Measurements from ENCODE around the gene LSS. TPM values are rescaled to one million over a fixed set of nuclear protein-coding genes. Genes with fewer than 3 reads are reported as not detected.

Gene LSS
- total RNA-seq, 1 experiment from 2014 or later = 130 TPM

DNA sequence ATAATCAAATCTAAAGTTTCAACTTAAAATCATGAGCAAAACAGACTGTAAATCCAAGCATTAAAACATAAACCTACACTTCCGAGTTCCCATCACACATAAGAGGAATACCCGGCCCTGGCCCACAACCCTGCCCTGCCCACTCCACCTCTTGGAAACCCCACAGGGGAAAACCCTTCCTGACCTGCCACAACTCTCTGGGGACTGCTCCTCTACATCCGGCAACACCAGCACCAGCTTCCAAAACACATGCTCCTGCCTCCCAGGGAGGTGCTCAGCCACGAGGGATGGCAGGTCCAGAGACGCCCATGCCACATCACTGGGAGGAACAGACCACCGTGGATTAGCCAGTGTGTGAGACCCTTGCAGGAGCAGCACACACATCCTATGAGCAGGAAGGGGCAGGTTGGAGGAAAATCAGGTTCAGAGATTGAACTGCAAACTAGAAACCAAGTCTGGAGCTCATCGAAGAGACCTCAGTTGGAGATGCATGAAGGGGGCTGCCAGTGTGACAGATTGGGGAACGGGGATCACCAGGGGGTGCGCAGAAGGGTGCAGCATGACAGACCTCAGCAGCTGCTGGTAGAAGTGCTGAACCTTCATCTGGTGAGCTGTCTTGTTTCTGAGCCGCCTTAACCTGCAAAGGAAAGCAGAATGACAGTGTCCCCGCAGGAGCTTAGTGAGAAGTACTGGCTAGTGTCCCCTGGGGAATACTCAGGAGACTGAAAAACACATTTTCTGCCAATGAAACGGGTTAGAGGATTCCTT lies 25.8 kb upstream of the LSS start:
- POLR2A ChIA-PET (ENCODE audit: low non-redundant PET) = no interaction called here
- H3K27ac ChIP-seq (ENCODE audit: low read depth, low read length, poor library complexity, severe bottlenecking) = peak overlapping the region; percentile 53
- BruUV-seq (replicated peaks) = no TSS peak
- TF ChIP-seq, protein P1, sequence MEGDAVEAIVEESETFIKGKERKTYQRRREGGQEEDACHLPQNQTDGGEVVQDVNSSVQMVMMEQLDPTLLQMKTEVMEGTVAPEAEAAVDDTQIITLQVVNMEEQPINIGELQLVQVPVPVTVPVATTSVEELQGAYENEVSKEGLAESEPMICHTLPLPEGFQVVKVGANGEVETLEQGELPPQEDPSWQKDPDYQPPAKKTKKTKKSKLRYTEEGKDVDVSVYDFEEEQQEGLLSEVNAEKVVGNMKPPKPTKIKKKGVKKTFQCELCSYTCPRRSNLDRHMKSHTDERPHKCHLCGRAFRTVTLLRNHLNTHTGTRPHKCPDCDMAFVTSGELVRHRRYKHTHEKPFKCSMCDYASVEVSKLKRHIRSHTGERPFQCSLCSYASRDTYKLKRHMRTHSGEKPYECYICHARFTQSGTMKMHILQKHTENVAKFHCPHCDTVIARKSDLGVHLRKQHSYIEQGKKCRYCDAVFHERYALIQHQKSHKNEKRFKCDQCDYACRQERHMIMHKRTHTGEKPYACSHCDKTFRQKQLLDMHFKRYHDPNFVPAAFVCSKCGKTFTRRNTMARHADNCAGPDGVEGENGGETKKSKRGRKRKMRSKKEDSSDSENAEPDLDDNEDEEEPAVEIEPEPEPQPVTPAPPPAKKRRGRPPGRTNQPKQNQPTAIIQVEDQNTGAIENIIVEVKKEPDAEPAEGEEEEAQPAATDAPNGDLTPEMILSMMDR (conservative IDR thresholded peaks at IDR 0.05; ENCODE audit: low read depth, low read length) = no peak
- no peak for TF ChIP-seq EZH2 (IDR thresholded peaks at IDR 0.05; ENCODE audit: borderline replicate concordance, low read depth, low read length, poor library complexity, severe bottlenecking)
- no peak overlapping the region for H3K4me3 ChIP-seq (ENCODE audit: low read depth, low read length, poor library complexity, severe bottlenecking)
- H3K36me3 ChIP-seq (ENCODE audit: insufficient read depth, low read length, poor library complexity, severe bottlenecking) = peaks cover 92% of the 10 kb centered on the region
- H3K27me3 ChIP-seq (replicated peaks; ENCODE audit: insufficient read depth, low read depth, low read length, poor library complexity) = no peaks in the 10 kb centered on the region
- intact Hi-C loops (cut with micrococcal nuclease; ENCODE audit: unreplicated experiment) = no loop called here
- peak; percentile 17 for DNase-seq (ENCODE audit: low spot score)
- no peaks in the 10 kb centered on the region for H3K4me1 ChIP-seq (ENCODE audit: insufficient read depth, low read length, poor library complexity, severe bottlenecking)
- H3K9me3 ChIP-seq (ENCODE audit: low read depth, low read length, poor library complexity, severe bottlenecking) = no peaks in the 10 kb centered on the region
- CTCF ChIA-PET = no interaction called here

DNA sequence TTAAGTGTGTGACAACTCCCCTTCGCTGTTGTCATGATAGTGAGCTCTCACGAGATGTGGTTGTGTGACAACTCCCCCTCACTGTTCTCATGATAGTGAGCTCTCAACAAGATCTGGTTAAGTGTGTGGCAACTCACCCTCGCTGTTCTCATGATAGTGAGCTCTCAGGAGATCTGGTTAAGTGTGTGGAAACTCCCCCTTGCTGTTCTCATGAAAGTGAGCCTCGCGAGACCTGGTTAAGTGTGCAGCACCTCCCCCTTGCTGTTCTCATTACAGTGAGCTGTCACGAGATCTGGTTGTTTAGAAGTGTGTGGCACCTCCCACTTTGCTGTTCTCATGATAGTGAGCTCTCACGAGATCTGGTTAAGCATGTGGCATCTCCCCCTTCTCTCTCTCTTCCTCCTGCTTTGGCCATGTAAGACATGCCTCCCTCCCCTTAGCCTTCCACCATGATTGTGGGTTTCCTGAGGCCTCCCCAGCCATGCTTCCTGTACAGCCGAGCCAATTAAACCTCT lies 25.1 kb upstream of the LSS start:
- Histone ChIP-seq H3K27ac (ENCODE audit: low read depth, low read length, poor library complexity, severe bottlenecking) (peak overlapping the region; percentile 53), H3K36me3 (ENCODE audit: insufficient read depth, low read length, poor library complexity, severe bottlenecking) (peaks cover 94% of the 10 kb centered on the region), H3K4me3 (ENCODE audit: low read depth, low read length, poor library complexity, severe bottlenecking) (no peak overlapping the region), H3K4me1 (ENCODE audit: insufficient read depth, low read length, poor library complexity, severe bottlenecking) (no peaks in the 10 kb centered on the region), H3K9me3 (ENCODE audit: low read depth, low read length, poor library complexity, severe bottlenecking) (no peaks in the 10 kb centered on the region), H3K27me3 (replicated peaks; ENCODE audit: insufficient read depth, low read depth, low read length, poor library complexity) (no peaks in the 10 kb centered on the region)
- intact Hi-C loops (cut with micrococcal nuclease; ENCODE audit: unreplicated experiment) = no loop called here
- TF ChIP-seq, protein P1 (conservative IDR thresholded peaks at IDR 0.05; ENCODE audit: low read depth, low read length) = no peak
- no peak for TF ChIP-seq EZH2 (IDR thresholded peaks at IDR 0.05; ENCODE audit: borderline replicate concordance, low read depth, low read length, poor library complexity, severe bottlenecking)
- CTCF ChIA-PET = no interaction called here
- POLR2A ChIA-PET (ENCODE audit: low non-redundant PET) = no interaction called here
- DNase-seq (ENCODE audit: low spot score) = peak; percentile 52
- no TSS peak for BruUV-seq (replicated peaks)

DNA sequence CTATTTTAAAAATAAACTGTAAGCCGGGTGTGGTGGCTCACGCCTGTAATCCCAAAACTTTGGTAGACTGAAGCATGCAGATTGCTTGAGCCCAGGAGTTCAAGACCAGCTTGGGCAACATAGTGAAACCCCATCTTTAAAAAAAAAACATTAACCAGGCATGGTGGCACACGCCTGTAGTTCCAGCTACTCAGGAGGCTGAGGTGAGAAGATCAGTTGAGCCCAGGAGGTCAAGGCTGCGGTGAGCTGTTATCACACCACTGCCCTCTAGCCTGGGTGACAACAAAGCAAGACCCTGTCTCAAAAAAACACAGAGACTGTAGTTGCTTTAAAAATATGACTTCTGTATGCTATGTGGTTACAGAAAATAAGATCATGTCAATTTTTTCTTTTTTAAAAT lies 24.3 kb upstream of the LSS start:
- intact Hi-C loops (cut with micrococcal nuclease; ENCODE audit: unreplicated experiment) = no loop called here
- BruUV-seq (replicated peaks) = no TSS peak
- ChIA-PET POLR2A (ENCODE audit: low non-redundant PET) (no interaction called here), CTCF (no interaction called here)
- Histone ChIP-seq H3K27me3 (replicated peaks; ENCODE audit: insufficient read depth, low read depth, low read length, poor library complexity) (no peaks in the 10 kb centered on the region), H3K36me3 (ENCODE audit: insufficient read depth, low read length, poor library complexity, severe bottlenecking) (peaks cover 86% of the 10 kb centered on the region), H3K27ac (ENCODE audit: low read depth, low read length, poor library complexity, severe bottlenecking) (no peak overlapping the region), H3K4me1 (ENCODE audit: insufficient read depth, low read length, poor library complexity, severe bottlenecking) (no peaks in the 10 kb centered on the region), H3K4me3 (ENCODE audit: low read depth, low read length, poor library complexity, severe bottlenecking) (no peak overlapping the region), H3K9me3 (ENCODE audit: low read depth, low read length, poor library complexity, severe bottlenecking) (no peaks in the 10 kb centered on the region)
- DNase-seq (ENCODE audit: low spot score) = no peak
- TF ChIP-seq, protein P1 (conservative IDR thresholded peaks at IDR 0.05; ENCODE audit: low read depth, low read length) = no peak
- no peak for TF ChIP-seq EZH2 (IDR thresholded peaks at IDR 0.05; ENCODE audit: borderline replicate concordance, low read depth, low read length, poor library complexity, severe bottlenecking)
